PC-9 (cell line): ENCODE data around the gene CBFA2T3.

ENCODE experiments used
- CTCF ChIP-seq: fragments of 200-600 bp; sonication (generic); conservative IDR thresholded peaks from 2 replicates; pipeline ENCODE4 v1.6.1; 2017; ENCODE audit warnings: mixed run types, antibody characterized with exemption, mild to moderate bottlenecking, moderate library complexity
- EZH2 ChIP-seq: fragments of 200-600 bp; sonication (generic); IDR thresholded peaks from 2 replicates; pipeline ENCODE4 v1.8.0; 2017; ENCODE audit warnings: antibody characterized with exemption, low read depth

GRCh38 chr16:88855736-88856121 lies 121.3 kb downstream of the CBFA2T3 start:
- no peak for TF ChIP-seq CTCF
- no peak for TF ChIP-seq EZH2
